SK-N-SH (cell line): ENCODE results near the gene PIK3R5. TPM values are rescaled to one million over a fixed set of nuclear protein-coding genes. Genes with fewer than 3 reads are reported as not detected.

ENCODE experiments used
- CTCF ChIA-PET: fragments of 300-600, 350-600 bp; formaldehyde crosslinking; extraction: SDS; loops from one replicate; lab custom pipeline; 2021; lab: Yijun Ruan, JAX
- POLR2A ChIA-PET: fragments of 350-600 bp; sonication (Branson Sonifier 250); formaldehyde crosslinking; extraction: SDS; loops from one replicate; lab custom pipeline; 2020; ENCODE audit warnings: antibody characterized with exemption, inconsistent platforms; lab: Yijun Ruan, JAX
- DNase-seq: peaks from one replicate; pipeline ENCODE4 v3.0.0; 2012
- H2AFZ ChIP-seq: fragments of 200-600 bp; sonication (generic); 2 replicates; pipeline ENCODE4 v1.8.1; 2016; ENCODE audit warnings: antibody characterized with exemption, mild to moderate bottlenecking, low read depth
- H3F3A ChIP-seq: fragments of 200-600 bp; sonication (generic); replicated peaks from 2 replicates; pipeline ENCODE3; 2016; ENCODE audit warnings: antibody characterized with exemption, mild to moderate bottlenecking; ENCODE audit not compliant: insufficient read depth
- H3K27ac ChIP-seq, 2 experiments: fragments of 200-500 bp in 1 of 2; fragments of 200-600 bp in 1 of 2; sonication (Bioruptor generic) in 1 of 2; sonication (generic), shearing (Covaris generic) in 1 of 2; 2 replicates each; pipeline versions ENCODE4 v1.5.1 to v1.6.1; 2014 to 2016; ENCODE audit warnings: low read depth in 2 of 2, inconsistent platforms in 1 of 2, low read length in 1 of 2, mild to moderate bottlenecking in 1 of 2, mixed read lengths in 1 of 2
- H3K27me3 ChIP-seq: fragments of 200-600 bp; sonication (generic), shearing (Covaris generic); 2 replicates; pipeline ENCODE4 v1.6.1; 2016; ENCODE audit warnings: mixed run types; ENCODE audit not compliant: insufficient read depth
- H3K36me3 ChIP-seq, 2 experiments: fragments of 200-500 bp in 1 of 2; fragments of 200-600 bp in 1 of 2; sonication (Bioruptor generic) in 1 of 2; sonication (generic) in 1 of 2; replicated peaks in 1 of 2; 2 replicates each; pipeline versions ENCODE3 to v1.5.1; 2014 to 2016; ENCODE audit warnings: low read length in 1 of 2, mild to moderate bottlenecking in 1 of 2; ENCODE audit not compliant: insufficient read depth in 2 of 2, control insufficient read depth in 1 of 2
- H3K4me1 ChIP-seq, 2 experiments: fragments of 200-500 bp in 1 of 2; fragments of 200-600 bp in 1 of 2; sonication (Bioruptor generic) in 1 of 2; sonication (generic), shearing (Covaris generic) in 1 of 2; 2 replicates each; pipeline versions ENCODE4 v1.5.1 to v1.6.1; 2014 to 2016; ENCODE audit warnings: low read depth in 1 of 2, low read length in 1 of 2, mixed run types in 1 of 2; ENCODE audit not compliant: insufficient read depth in 2 of 2, control insufficient read depth in 1 of 2
- H3K4me2 ChIP-seq: fragments of 200-600 bp; sonication (generic), shearing (Covaris generic); 2 replicates; pipeline ENCODE4 v1.6.1; 2017; ENCODE audit warnings: mixed run types
- H3K4me3 ChIP-seq, 2 experiments: fragments of 200-500 bp in 1 of 2; fragments of 200-600 bp in 1 of 2; sonication (Bioruptor generic) in 1 of 2; sonication (generic), shearing (Covaris generic) in 1 of 2; 2 replicates each; pipeline versions ENCODE4 v1.5.1 to v1.8.1; 2014 to 2016; ENCODE audit warnings: low read depth in 2 of 2, inconsistent platforms in 1 of 2, low read length in 1 of 2, mild to moderate bottlenecking in 1 of 2, mixed read lengths in 1 of 2, moderate library complexity in 1 of 2
- H3K79me2 ChIP-seq: fragments of 200-600 bp; sonication (generic); 2 replicates; pipeline ENCODE4 v1.8.1; 2017; ENCODE audit warnings: mild to moderate bottlenecking; ENCODE audit not compliant: insufficient read depth
- H3K9ac ChIP-seq: fragments of 200-600 bp; sonication (generic); 2 replicates; pipeline ENCODE4 v1.6.1; 2017; ENCODE audit warnings: mixed run types
- H3K9me2 ChIP-seq: fragments of 200-600 bp; sonication (generic); 2 replicates; pipeline ENCODE4 v1.6.1; 2017; ENCODE audit warnings: mixed run types
- H3K9me3 ChIP-seq: fragments of 200-600 bp; sonication (generic); 2 replicates; pipeline ENCODE4 v1.6.1; 2017; ENCODE audit warnings: mixed run types, mild to moderate bottlenecking, moderate library complexity
- H4K20me1 ChIP-seq: fragments of 200-600 bp; sonication (generic); 2 replicates; pipeline ENCODE4 v1.6.1; 2017; ENCODE audit warnings: mild to moderate bottlenecking, mixed run types; ENCODE audit not compliant: insufficient read depth
- FOSL2 ChIP-seq: IDR thresholded peaks from 2 replicates; pipeline ENCODE4 v1.4.0; 2012; ENCODE audit warnings: low read depth, mild to moderate bottlenecking, moderate library complexity, borderline replicate concordance
- NRF1 ChIP-seq: IDR thresholded peaks from 2 replicates; pipeline ENCODE4 v1.6.1; 2012; ENCODE audit warnings: low read depth, mild to moderate bottlenecking, low read length
- RFX5 ChIP-seq: IDR thresholded peaks from 2 replicates; pipeline ENCODE4 v1.6.1; 2012; ENCODE audit warnings: mild to moderate bottlenecking, improper control_type of control experiment, low read length
- RXRA ChIP-seq: IDR thresholded peaks from 2 replicates; pipeline ENCODE4 v1.4.0; 2012; ENCODE audit warnings: low read depth, mild to moderate bottlenecking, borderline replicate concordance
- TAF1 ChIP-seq: IDR thresholded peaks from 2 replicates; pipeline ENCODE4 v1.6.1; 2012; ENCODE audit warnings: low read depth, mild to moderate bottlenecking, low read length, moderate library complexity, borderline replicate concordance
- TCF12 ChIP-seq: IDR thresholded peaks from 2 replicates; pipeline ENCODE4 v1.4.0; 2012
- WGBS: methylation state at CpG from one replicate; pipeline ENCODE4 v1.1.6; 2017; ENCODE audit warnings: low lambda C conversion rate; 5-methylcytosine and 5-hydroxymethylcytosine counted together
- polyA plus RNA-seq, 3 experiments: library from polyadenylated mRNA; depleted of rRNA; stranded (reverse); fragments of >200 nt; gene quantifications; 2 replicates each; pipeline ENCODE4 v1.2.3, GENCODE V29; 2012
- TF ChIP-seq, protein P1 (sequence below): IDR thresholded peaks from 2 replicates; pipeline ENCODE4; 2012
- TF ChIP-seq, protein P2 (sequence below): IDR thresholded peaks from 2 replicates; pipeline ENCODE4 v1.4.0; 2012; ENCODE audit warnings: low read depth, borderline replicate concordance
- TF ChIP-seq, protein P3 (sequence below): IDR thresholded peaks from 2 replicates; pipeline ENCODE4 v1.4.0; 2012; ENCODE audit warnings: low read depth, borderline replicate concordance

PIK3R5 gene
- polyA plus RNA-seq, 1 of the 3 experiments (the other 2 are of a cell fraction) = not detected

DNA sequence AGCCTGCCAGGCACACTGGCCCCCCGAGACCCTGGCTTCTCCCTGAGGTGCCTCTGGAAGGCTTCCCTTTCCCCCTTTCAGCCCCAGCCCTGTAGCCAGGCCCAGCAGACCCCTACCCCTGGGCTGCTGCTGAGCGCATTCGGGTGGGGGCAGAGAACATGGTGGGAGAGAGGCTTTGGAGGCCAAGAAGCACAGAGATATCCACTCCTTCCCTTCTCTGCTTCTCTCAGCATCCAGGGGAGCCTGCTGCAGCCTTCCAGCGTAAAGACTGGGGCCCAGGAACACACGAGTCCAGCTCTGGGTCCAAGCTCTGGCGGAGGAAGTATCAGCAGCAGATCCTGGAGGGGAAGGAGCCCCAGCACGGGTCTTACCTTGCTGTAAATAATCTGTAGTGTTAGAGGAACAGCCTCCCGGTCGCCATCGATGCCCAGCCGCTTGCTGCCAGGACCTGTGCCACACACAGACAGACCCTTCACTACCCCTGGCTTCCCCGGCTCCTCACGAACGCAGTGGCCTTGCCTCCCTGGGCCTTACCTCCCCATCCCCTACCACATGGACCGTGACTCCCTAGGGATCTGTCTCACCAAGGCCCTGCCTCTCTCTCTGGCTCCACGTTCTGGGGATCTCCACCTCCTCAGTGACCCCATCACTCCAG is 81.0 kb downstream of the PIK3R5 start:
- ChIA-PET CTCF (interaction anchor here (1.0 kb wide), 1 partner anchor 10 kb away, joined by 4 read pairs; no protein-coding TSS in a partner anchor), POLR2A (no interaction called here)
- H3K9me2 ChIP-seq = no peaks in the 10 kb centered on the region
- H3K27me3 ChIP-seq = peaks cover 35% of the 10 kb centered on the region
- H3K4me2 ChIP-seq = no peak overlapping the region
- WGBS = 42% methylated on average over 16 of the region's 16 CpGs
- DNase-seq = no peak
- no peak overlapping the region for H3K9ac ChIP-seq
- H3K27ac ChIP-seq = no peak overlapping the region
- no peaks in the 10 kb centered on the region for H3K79me2 ChIP-seq
- no peak overlapping the region for H2AFZ ChIP-seq
- no peaks in the 10 kb centered on the region for H3K4me1 ChIP-seq
- no peaks in the 10 kb centered on the region for H4K20me1 ChIP-seq
- no peaks in the 10 kb centered on the region for H3K36me3 ChIP-seq
- H3K4me3 ChIP-seq = no peak overlapping the region
- no peaks in the 10 kb centered on the region for H3K9me3 ChIP-seq
- H3F3A ChIP-seq = no peaks in the 10 kb centered on the region
- TF ChIP-seq, protein P1, sequence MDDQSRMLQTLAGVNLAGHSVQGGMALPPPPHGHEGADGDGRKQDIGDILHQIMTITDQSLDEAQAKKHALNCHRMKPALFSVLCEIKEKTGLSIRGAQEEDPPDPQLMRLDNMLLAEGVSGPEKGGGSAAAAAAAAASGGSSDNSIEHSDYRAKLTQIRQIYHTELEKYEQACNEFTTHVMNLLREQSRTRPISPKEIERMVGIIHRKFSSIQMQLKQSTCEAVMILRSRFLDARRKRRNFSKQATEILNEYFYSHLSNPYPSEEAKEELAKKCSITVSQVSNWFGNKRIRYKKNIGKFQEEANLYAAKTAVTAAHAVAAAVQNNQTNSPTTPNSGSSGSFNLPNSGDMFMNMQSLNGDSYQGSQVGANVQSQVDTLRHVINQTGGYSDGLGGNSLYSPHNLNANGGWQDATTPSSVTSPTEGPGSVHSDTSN = no peak
- TF ChIP-seq, protein P2, sequence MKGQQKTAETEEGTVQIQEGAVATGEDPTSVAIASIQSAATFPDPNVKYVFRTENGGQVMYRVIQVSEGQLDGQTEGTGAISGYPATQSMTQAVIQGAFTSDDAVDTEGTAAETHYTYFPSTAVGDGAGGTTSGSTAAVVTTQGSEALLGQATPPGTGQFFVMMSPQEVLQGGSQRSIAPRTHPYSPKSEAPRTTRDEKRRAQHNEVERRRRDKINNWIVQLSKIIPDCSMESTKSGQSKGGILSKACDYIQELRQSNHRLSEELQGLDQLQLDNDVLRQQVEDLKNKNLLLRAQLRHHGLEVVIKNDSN = no peak
- TF ChIP-seq RXRA = no peak
- no peak for TF ChIP-seq FOSL2
- TF ChIP-seq, all 33 proteins: peak for 0

DNA sequence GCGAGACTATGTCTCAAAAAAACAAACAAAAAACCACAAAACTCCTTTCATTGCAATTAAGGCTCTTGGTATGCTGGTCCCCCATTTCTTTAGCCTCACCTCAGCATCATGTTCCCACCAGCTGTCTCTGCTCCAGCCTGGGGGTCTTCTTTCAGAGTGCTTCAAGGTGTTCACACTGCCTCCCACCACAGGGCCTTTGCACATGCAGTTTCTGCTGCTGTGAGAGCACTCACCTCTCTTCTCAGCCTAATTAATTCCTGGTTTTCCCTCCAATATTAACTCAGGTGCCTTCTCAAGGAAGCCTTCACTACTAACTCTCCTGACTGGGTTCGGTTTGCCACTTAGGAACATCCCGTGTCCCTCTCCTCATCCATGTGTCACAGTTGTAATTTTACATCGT is 82.2 kb downstream of the PIK3R5 start:
- Histone ChIP-seq H3K27ac (no peak overlapping the region), H3K27me3 (peaks cover 46% of the 10 kb centered on the region), H3K79me2 (no peaks in the 10 kb centered on the region), H3K4me1 (no peaks in the 10 kb centered on the region), H3K4me3 (no peak overlapping the region), H3K9me3 (no peaks in the 10 kb centered on the region), H3K36me3 (no peaks in the 10 kb centered on the region), H3K9ac (no peak overlapping the region), H3K9me2 (no peaks in the 10 kb centered on the region), H3K4me2 (no peak overlapping the region), H2AFZ (no peak overlapping the region), H3F3A (no peaks in the 10 kb centered on the region), H4K20me1 (no peaks in the 10 kb centered on the region)
- TF ChIP-seq, protein P1 = no peak
- TF ChIP-seq NRF1 (no peak), TCF12 (no peak), TAF1 (no peak), RFX5 (no peak)
- TF ChIP-seq, protein P3, sequence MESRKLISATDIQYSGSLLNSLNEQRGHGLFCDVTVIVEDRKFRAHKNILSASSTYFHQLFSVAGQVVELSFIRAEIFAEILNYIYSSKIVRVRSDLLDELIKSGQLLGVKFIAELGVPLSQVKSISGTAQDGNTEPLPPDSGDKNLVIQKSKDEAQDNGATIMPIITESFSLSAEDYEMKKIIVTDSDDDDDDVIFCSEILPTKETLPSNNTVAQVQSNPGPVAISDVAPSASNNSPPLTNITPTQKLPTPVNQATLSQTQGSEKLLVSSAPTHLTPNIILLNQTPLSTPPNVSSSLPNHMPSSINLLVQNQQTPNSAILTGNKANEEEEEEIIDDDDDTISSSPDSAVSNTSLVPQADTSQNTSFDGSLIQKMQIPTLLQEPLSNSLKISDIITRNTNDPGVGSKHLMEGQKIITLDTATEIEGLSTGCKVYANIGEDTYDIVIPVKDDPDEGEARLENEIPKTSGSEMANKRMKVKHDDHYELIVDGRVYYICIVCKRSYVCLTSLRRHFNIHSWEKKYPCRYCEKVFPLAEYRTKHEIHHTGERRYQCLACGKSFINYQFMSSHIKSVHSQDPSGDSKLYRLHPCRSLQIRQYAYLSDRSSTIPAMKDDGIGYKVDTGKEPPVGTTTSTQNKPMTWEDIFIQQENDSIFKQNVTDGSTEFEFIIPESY = no peak
- no peak for DNase-seq
- CTCF ChIA-PET = interaction anchor here (0.6 kb wide), 1 partner anchor 178 kb away, joined by 3 read pairs; no protein-coding TSS in a partner anchor
- WGBS = 13% methylated on average over 4 of the region's 4 CpGs
- POLR2A ChIA-PET = no interaction called here
